ENCODE data around the gene SOHLH1.

DNA sequence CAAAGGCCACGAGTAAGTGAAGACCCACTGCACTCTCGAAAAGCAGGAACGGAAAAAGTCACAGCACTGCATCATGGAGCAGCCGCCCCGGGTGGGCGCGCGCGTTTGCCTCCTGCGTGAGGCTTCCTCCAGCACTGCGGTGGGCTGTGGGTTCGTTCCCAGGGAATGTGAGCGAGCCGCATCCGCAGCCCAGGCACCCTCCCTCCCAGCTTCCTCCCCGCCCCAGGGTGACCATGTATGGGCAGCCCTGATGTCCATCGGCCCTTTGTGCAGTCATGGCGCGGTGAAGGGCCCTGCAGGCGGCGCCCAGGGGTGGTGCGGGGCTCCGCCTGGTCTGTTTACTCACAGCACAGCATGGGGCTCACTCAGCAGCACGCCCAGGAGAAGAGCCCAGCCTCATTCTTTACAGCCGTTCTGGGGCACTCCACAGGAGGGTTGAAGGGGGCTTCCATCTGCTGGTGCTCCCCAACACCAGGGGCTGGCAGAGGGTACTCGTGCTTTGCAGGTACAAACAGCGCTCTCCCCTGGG is 35.4 kb upstream of the SOHLH1 start:
- TF ChIP-seq POLR2A (IDR thresholded peaks at IDR 0.05; ENCODE audit: low read length) (no peak), GATA1 (IDR thresholded peaks at IDR 0.05; ENCODE audit: low read depth, low read length) (no peak)
